ENCODE results near the gene HOOK2. TPM values are rescaled to one million over a fixed set of nuclear protein-coding genes. Genes with fewer than 3 reads are reported as not detected.
"Not testable (repeated sequence)": the region's sequence is repeated elsewhere in the genome, so short reads cannot be mapped to it uniquely, and the experiment has no call there.

Gene HOOK2
- total RNA-seq, 1 donor from 2014 or later = 65.3 TPM

GRCh38 chr19:12800923-12801465 lies 25.6 kb upstream of the HOOK2 start:
- ATAC-seq (peak; percentile 26), DNase-seq (no peak)
- no peaks in the 10 kb centered on the region for H3K27me3 ChIP-seq
- TF ChIP-seq CTCF (IDR thresholded peaks at IDR 0.05) = no peak
- H3K4me3 ChIP-seq = peak overlapping the region; percentile 90
- H3K27ac ChIP-seq = peak overlapping the region; percentile 68
- peaks cover 18% of the 10 kb centered on the region for H3K36me3 ChIP-seq
- intact Hi-C loops (cut with DNase I) = no loop called here
- no peaks in the 10 kb centered on the region for H3K9me3 ChIP-seq
- H3K4me1 ChIP-seq = peaks cover 21% of the 10 kb centered on the region

- intact Hi-C loops (cut with DNase I) = no loop called here
- Histone ChIP-seq H3K27me3 (no peaks in the 10 kb centered on the region), H3K36me3 (peaks cover 18% of the 10 kb centered on the region), H3K9me3 (no peaks in the 10 kb centered on the region), H3K4me3 (peak overlapping the region; percentile 90), H3K4me1 (peaks cover 25% of the 10 kb centered on the region), H3K27ac (no peak overlapping the region)
- ATAC-seq (no peak), DNase-seq (no peak)
- TF ChIP-seq CTCF (IDR thresholded peaks at IDR 0.05) = no peak
Observed at GRCh38 chr19:12800466-12800770, 25.1 kb upstream of the HOOK2 start.

- H3K36me3 ChIP-seq = peaks cover 18% of the 10 kb centered on the region
- TF ChIP-seq CTCF (IDR thresholded peaks at IDR 0.05) = no peak
- intact Hi-C loops (cut with DNase I) = no loop called here
Observed at GRCh38 chr19:12799742-12800465, 24.6 kb upstream of the HOOK2 start.

GRCh38 chr19:12797607-12798006 lies 22.3 kb upstream of the HOOK2 start:
- ATAC-seq, H3K9me3 ChIP-seq, H3K27me3 ChIP-seq, H3K27ac ChIP-seq, H3K4me3 ChIP-seq, DNase-seq: not testable (repeated sequence)
- intact Hi-C loops (cut with DNase I) = loop anchor here (2.0 kb wide), 1 partner anchor 21 kb away; no protein-coding TSS in a partner anchor
- H3K4me1 ChIP-seq = peaks cover 25% of the 10 kb centered on the region
- H3K36me3 ChIP-seq = peaks cover 18% of the 10 kb centered on the region

More at GRCh38 chr19:12799742-12800465, 24.6 kb upstream of the HOOK2 start:
- DNase-seq (no peak), ATAC-seq (no peak)
- Histone ChIP-seq H3K27me3 (no peaks in the 10 kb centered on the region), H3K27ac (no peak overlapping the region), H3K4me1 (peaks cover 25% of the 10 kb centered on the region), H3K4me3 (no peak overlapping the region), H3K9me3 (no peaks in the 10 kb centered on the region)

GRCh38 chr19:12797141-12797587 lies 21.8 kb upstream of the HOOK2 start:
- no peak for TF ChIP-seq CTCF (IDR thresholded peaks at IDR 0.05)
- Histone ChIP-seq H3K36me3 (peaks cover 18% of the 10 kb centered on the region), H3K4me3 (no peak overlapping the region), H3K9me3 (no peaks in the 10 kb centered on the region), H3K4me1 (peaks cover 21% of the 10 kb centered on the region), H3K27me3 (no peaks in the 10 kb centered on the region), H3K27ac (no peak overlapping the region)
- intact Hi-C loops (cut with DNase I) = loop anchor here (2.0 kb wide), 1 partner anchor 20 kb away; no protein-coding TSS in a partner anchor
- DNase-seq (no peak), ATAC-seq (no peak)
